IPS DF 19.7 (cell line): Measurements from ENCODE around the gene ASB18.

Experiments
- DNase-seq: peaks from one replicate; pipeline ENCODE4 v3.0.0-alpha.2; 2013; ENCODE audit warnings: low read depth, low spot score

Gene ASB18

GRCh38 chr2:236208019-236208926 lies 55.9 kb downstream of the ASB18 start:
- DNase-seq = no peak

- no peak for DNase-seq
Measured at GRCh38 chr2:236207472-236207871, 56.7 kb downstream of the ASB18 start.

- no peak for DNase-seq
Measured at GRCh38 chr2:236205867-236206645, 58.1 kb downstream of the ASB18 start.

GRCh38 chr2:236204953-236205352 lies 59.3 kb downstream of the ASB18 start:
- DNase-seq = no peak

- no peak for DNase-seq
Measured at GRCh38 chr2:236200378-236200777, 63.8 kb downstream of the ASB18 start.

- DNase-seq = no peak
Measured at GRCh38 chr2:236196366-236196765, 67.8 kb downstream of the ASB18 start.

GRCh38 chr2:236195726-236196125 lies 68.5 kb downstream of the ASB18 start:
- DNase-seq = no peak

GRCh38 chr2:236194786-236195185 lies 69.4 kb downstream of the ASB18 start:
- DNase-seq = no peak

- no peak for DNase-seq
Measured at GRCh38 chr2:236193026-236193425, 71.2 kb downstream of the ASB18 start.

GRCh38 chr2:236190674-236191073 lies 73.5 kb downstream of the ASB18 start:
- no peak for DNase-seq

GRCh38 chr2:236184701-236185100 lies 79.5 kb downstream of the ASB18 start:
- no peak for DNase-seq

GRCh38 chr2:236180831-236181453 lies 83.3 kb downstream of the ASB18 start:
- DNase-seq = no peak

- no peak for DNase-seq
Measured at GRCh38 chr2:236180076-236180816, 84.0 kb downstream of the ASB18 start.

- DNase-seq = no peak
Measured at GRCh38 chr2:236179236-236180075, 84.8 kb downstream of the ASB18 start.

GRCh38 chr2:236178890-236179235 lies 85.3 kb downstream of the ASB18 start:
- no peak for DNase-seq

GRCh38 chr2:236177967-236178889 lies 86.0 kb downstream of the ASB18 start:
- DNase-seq = no peak

GRCh38 chr2:236177604-236177966 lies 86.6 kb downstream of the ASB18 start:
- no peak for DNase-seq

GRCh38 chr2:236176951-236177350 lies 87.3 kb downstream of the ASB18 start:
- DNase-seq = no peak

- no peak for DNase-seq
Measured at GRCh38 chr2:236176417-236176816, 87.8 kb downstream of the ASB18 start.
